ENCODE data around the gene MLC1. TPM values are rescaled to one million over a fixed set of nuclear protein-coding genes. Genes with fewer than 3 reads are reported as not detected.
A peak's percentile ranks its signal among the peaks of the same experiment; 100 is the strongest.

Gene MLC1
- total and polyA plus RNA-seq, 8 donors: 0.39 to 3.0 (median 2.1) TPM

DNA sequence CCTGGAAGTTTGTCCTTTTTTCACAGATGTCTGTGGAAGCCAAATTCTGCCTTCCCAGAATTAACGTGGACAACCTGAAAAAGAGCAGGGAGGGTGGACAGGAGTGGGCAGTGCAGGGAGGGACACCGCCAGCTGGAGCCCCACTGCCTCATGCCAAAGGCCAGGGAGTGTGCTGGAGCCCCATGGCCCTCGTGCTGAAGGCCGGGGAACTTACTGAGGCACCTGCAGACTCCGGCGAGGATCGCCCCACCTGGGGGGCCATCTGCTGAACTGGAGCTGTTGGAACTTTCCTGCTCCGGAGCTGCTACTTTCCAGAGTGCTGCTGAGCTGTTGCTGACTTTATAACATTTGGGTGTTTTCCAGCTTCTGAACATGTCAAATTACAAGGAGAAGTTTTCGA lies 39.8 kb upstream of the MLC1 start:
- no peak overlapping the region for H3K4me3 ChIP-seq
- H3K27ac ChIP-seq: no peak overlapping the region
- DNase-seq: no peak
- no peaks in the 10 kb centered on the region for H3K4me1 ChIP-seq
- peaks cover 0 to 18% of the 10 kb centered on the region in 2 donors for H3K9me3 ChIP-seq
- H3K27me3 ChIP-seq: no peaks in the 10 kb centered on the region
- no peak for ATAC-seq
- no peaks in the 10 kb centered on the region for H3K36me3 ChIP-seq
- TF ChIP-seq CTCF (IDR thresholded peaks at IDR 0.05): no peak
- intact Hi-C loops (cut with DNase I): no loop called here

GRCh38 chr22:50123119-50123518 lies 37.9 kb upstream of the MLC1 start:
- TF ChIP-seq CTCF (IDR thresholded peaks at IDR 0.05): no peak
- H3K27me3 ChIP-seq: no peaks in the 10 kb centered on the region
- ATAC-seq: no peak

DNA sequence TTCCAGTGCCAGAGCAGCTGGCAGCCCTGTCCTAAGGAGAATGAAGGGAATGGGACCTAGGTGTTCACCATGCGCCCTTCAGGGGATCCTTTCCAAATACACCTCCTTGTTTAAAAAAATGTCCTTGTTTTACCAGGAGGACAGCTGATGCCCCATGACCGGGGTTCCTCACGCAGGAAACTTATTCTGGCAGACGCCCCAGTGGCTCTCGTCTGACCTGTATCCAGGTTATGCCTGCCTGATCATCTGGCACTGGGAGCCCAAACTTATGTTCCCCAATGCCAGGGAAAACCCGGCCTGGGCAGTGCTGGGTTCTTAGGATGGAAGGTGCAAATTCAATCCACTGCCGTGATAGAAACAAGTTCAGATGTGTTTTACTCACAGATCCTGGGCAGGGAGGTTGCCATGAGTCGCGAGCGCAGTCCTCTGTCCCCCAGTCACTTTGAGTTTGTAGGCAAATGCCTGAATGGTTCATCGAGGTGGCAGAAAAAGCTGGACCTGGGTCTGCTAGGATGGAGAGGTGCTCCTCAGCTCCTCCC lies 36.0 kb upstream of the MLC1 start:
- Histone ChIP-seq H3K27ac (no peak overlapping the region), H3K4me1 (peaks cover 0 to 5% of the 10 kb centered on the region in 2 donors), H3K9me3 (peaks cover 0 to 18% of the 10 kb centered on the region in 2 donors), H3K4me3 (no peak overlapping the region), H3K27me3 (no peaks in the 10 kb centered on the region), H3K36me3 (no peaks in the 10 kb centered on the region)
- intact Hi-C loops (cut with DNase I): no loop called here
- TF ChIP-seq CTCF (IDR thresholded peaks at IDR 0.05): no peak
- ATAC-seq (no peak), DNase-seq (no peak)

More at GRCh38 chr22:50123119-50123518, 37.9 kb upstream of the MLC1 start:
- peaks cover 0 to 5% of the 10 kb centered on the region in 2 donors for H3K4me1 ChIP-seq
- intact Hi-C loops (cut with DNase I): no loop called here
- no peak overlapping the region for H3K4me3 ChIP-seq
- H3K27ac ChIP-seq: no peak overlapping the region
- H3K36me3 ChIP-seq: no peaks in the 10 kb centered on the region
- DNase-seq: no peak
- H3K9me3 ChIP-seq: peaks cover 0 to 18% of the 10 kb centered on the region in 2 donors

DNA sequence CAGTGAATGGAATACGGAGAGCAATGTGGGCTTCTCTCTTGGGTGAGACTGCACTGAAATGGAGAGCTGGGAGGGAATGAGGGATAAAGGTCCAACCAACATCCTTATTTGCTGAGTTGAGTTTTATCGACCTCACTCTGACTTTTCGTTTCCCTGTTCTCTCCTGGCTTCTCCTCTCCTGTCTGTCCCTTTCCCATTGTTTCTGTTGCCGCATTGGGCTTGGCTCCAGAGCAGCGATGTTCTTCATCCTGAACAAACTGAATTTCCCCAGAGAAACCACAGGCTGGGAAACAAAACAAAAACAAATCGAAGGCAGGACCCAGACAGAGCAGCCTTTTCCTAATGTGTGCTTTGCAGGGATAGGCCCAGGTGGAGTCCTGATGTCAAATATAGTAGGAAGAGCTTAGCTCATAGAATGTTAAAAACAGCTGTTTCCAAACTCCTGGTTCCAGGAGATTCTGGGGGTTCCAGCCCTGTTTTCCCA lies 34.6 kb upstream of the MLC1 start:
- ATAC-seq: peak; percentile 9
- Histone ChIP-seq H3K4me3 (no peak overlapping the region), H3K9me3 (peaks cover 0 to 18% of the 10 kb centered on the region in 2 donors), H3K36me3 (no peaks in the 10 kb centered on the region), H3K27me3 (no peaks in the 10 kb centered on the region), H3K4me1 (peaks cover 0 to 5% of the 10 kb centered on the region in 2 donors), H3K27ac (no peak overlapping the region)
- intact Hi-C loops (cut with DNase I): no loop called here
- TF ChIP-seq CTCF (IDR thresholded peaks at IDR 0.05): no peak
- DNase-seq: no peak

DNA sequence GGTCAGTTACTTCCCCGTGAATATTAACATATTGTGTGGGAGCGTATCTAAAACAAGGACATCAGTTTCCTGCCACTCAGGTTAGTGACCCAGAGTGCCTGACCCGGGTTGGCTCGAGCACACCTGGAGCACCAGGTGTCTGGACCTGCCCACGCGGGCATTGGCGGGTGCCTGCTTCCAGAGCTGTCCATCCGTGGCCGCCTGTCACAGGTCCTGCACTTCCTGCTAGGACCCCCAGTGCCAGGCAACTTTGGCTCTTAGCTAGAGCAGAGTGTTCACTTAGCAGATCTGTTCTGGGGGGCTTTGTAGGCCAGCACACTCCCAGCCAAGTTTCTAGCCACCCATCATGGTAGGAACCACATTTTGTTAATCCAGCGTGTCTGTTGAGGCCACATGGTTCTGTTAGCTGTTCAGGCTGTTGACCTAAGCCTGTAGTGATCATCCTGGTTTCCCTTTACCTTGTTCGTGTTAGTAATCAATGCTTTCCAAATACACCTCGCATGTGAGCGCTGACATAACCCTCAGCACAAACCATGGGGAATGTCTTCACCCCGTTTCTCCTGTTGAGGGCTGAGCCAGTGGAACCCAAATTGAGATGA lies 34.0 kb upstream of the MLC1 start:
- intact Hi-C loops (cut with DNase I): no loop called here
- Histone ChIP-seq H3K4me3 (no peak overlapping the region), H3K9me3 (peaks cover 0 to 18% of the 10 kb centered on the region in 2 donors), H3K4me1 (peaks cover 0 to 9% of the 10 kb centered on the region in 2 donors), H3K27ac (no peak overlapping the region), H3K27me3 (no peaks in the 10 kb centered on the region), H3K36me3 (no peaks in the 10 kb centered on the region)
- DNase-seq (no peak), ATAC-seq (no peak)
- TF ChIP-seq CTCF (IDR thresholded peaks at IDR 0.05): no peak

Measured in left lung (tissue), 10 donors.